Stomach (tissue), 4 donors: ENCODE measurements around the gene FAM120A.

ENCODE experiments used
- CTCF ChIP-seq, 7 experiments: fragments of 450-650 bp in 4 of 7; fragments of 200-600 bp in 3 of 7; sonication (generic) in 3 of 7; IDR thresholded peaks; one replicate each; pipeline ENCODE4 v1.5.1; 2016 to 2019; ENCODE audit warnings: antibody characterized with exemption in 7 of 7, control low read depth in 2 of 7, mild to moderate bottlenecking in 1 of 7
- EP300 ChIP-seq: sonication (generic); formaldehyde crosslinking; IDR thresholded peaks from one replicate; pipeline ENCODE4 v1.6.1; 2017; ENCODE audit warnings: antibody characterized with exemption
- POLR2A ChIP-seq, 4 donors: fragments of 450-650 bp; IDR thresholded peaks; one replicate each; pipeline ENCODE4 v1.6.1; 2016; ENCODE audit warnings: antibody characterized with exemption in 4 of 4, control low read depth in 2 of 4, mild to moderate bottlenecking in 1 of 4, moderate library complexity in 1 of 4
- POLR2AphosphoS5 ChIP-seq, 3 donors: sonication (generic); formaldehyde crosslinking; IDR thresholded peaks; one replicate each; pipeline ENCODE4 v1.6.1; 2016; ENCODE audit warnings: antibody characterized with exemption in 3 of 3

- no peak for TF ChIP-seq CTCF (IDR thresholded peaks at IDR 0.05)
- no peak for TF ChIP-seq POLR2AphosphoS5 (IDR thresholded peaks at IDR 0.05)
- no peak for TF ChIP-seq POLR2A (IDR thresholded peaks at IDR 0.05)
- TF ChIP-seq EP300, result no peak
These were observed 29.3 kb downstream of the FAM120A start for GRCh38 chr9:93480728-93481324.
